ENCODE data around the gene GRM4.

GRCh38 chr6:34161857-34162515, 16.1 kb upstream of the GRM4 start:
- TF ChIP-seq POLR2A (IDR thresholded peaks at IDR 0.05; ENCODE audit: low read length) = no peak
- no peak for TF ChIP-seq GATA1 (IDR thresholded peaks at IDR 0.05; ENCODE audit: low read depth, low read length)
